ENCODE results near the gene MARCHF10. TPM values are rescaled to one million over a fixed set of nuclear protein-coding genes. Genes with fewer than 3 reads are reported as not detected.

The MARCHF10 gene
- total RNA-seq, 3 donors from 2014 or later: under 0.01 to 0.16 TPM; not detected in 1

DNA sequence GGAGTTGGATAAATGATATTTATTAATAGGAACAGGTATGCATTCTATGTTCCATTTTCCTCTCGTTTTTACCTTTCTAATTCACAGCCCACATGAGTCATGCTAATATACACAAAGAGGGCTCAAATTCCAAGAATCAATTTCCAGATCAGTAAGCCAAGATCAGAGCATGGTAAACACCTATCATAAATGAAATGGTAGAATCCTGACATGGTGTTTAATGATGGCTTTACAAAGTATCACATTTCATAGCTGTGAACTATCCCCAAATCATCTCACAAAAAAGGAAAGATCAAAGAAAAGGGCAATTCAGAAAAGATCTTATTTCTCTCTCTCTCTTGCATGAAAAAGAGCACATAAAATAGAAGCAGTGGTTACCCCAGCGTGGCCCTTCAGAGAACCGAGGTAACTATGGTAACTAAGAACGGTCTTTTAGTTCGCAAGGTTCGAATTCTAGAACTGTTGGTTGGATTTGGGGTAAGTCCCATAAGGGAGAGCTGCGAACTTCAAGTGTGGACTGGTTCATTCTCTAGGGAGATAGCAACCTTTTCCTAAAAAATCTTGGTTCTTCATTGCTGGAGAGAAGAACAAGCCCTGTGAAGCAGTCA is 73.0 kb downstream of the MARCHF10 start:
- TF ChIP-seq POLR2A (IDR thresholded peaks at IDR 0.05) (no peak), POLR2AphosphoS5 (IDR thresholded peaks at IDR 0.05) (no peak)
- TF ChIP-seq, protein P1, sequence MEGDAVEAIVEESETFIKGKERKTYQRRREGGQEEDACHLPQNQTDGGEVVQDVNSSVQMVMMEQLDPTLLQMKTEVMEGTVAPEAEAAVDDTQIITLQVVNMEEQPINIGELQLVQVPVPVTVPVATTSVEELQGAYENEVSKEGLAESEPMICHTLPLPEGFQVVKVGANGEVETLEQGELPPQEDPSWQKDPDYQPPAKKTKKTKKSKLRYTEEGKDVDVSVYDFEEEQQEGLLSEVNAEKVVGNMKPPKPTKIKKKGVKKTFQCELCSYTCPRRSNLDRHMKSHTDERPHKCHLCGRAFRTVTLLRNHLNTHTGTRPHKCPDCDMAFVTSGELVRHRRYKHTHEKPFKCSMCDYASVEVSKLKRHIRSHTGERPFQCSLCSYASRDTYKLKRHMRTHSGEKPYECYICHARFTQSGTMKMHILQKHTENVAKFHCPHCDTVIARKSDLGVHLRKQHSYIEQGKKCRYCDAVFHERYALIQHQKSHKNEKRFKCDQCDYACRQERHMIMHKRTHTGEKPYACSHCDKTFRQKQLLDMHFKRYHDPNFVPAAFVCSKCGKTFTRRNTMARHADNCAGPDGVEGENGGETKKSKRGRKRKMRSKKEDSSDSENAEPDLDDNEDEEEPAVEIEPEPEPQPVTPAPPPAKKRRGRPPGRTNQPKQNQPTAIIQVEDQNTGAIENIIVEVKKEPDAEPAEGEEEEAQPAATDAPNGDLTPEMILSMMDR (IDR thresholded peaks at IDR 0.05): no peak
- Histone ChIP-seq H3K9me3 (no peaks in the 10 kb centered on the region), H3K27ac (no peak overlapping the region), H3K36me3 (no peaks in the 10 kb centered on the region), H3K4me3 (no peak overlapping the region), H3K27me3 (no peaks in the 10 kb centered on the region), H3K4me1 (no peaks in the 10 kb centered on the region)
- intact Hi-C loops (cut with DNase I; ENCODE audit: low total_unique reads): no loop called here
- DNase-seq (ENCODE audit: low spot score in 2 of 2): no peak

DNA sequence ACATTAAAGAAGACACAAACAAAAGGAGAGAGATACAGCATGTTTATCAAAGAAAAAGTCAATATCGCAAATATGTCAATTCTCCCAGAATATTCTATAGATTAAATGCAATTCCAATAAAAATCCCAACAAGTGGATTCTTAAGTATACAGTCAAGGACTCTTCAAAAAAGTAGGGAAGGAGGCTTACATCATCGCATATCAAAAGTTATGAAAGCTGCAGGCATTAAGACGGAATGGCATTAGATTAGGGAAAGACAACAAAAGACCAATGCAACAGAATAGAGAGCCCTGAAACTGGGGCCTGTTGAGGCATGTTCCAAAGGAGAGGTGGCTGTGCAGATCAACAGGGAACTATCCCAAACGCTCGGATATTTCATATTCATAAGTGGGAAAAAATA is 76.0 kb downstream of the MARCHF10 start:
- Histone ChIP-seq H3K27ac (no peak overlapping the region), H3K4me1 (no peaks in the 10 kb centered on the region), H3K4me3 (no peak overlapping the region), H3K36me3 (no peaks in the 10 kb centered on the region), H3K9me3 (no peaks in the 10 kb centered on the region), H3K27me3 (no peaks in the 10 kb centered on the region)
- intact Hi-C loops (cut with DNase I; ENCODE audit: low total_unique reads): no loop called here
- no peak for DNase-seq (ENCODE audit: low spot score in 2 of 2)
- TF ChIP-seq POLR2AphosphoS5 (IDR thresholded peaks at IDR 0.05): no peak
- TF ChIP-seq, protein P1 (IDR thresholded peaks at IDR 0.05): no peak

DNA sequence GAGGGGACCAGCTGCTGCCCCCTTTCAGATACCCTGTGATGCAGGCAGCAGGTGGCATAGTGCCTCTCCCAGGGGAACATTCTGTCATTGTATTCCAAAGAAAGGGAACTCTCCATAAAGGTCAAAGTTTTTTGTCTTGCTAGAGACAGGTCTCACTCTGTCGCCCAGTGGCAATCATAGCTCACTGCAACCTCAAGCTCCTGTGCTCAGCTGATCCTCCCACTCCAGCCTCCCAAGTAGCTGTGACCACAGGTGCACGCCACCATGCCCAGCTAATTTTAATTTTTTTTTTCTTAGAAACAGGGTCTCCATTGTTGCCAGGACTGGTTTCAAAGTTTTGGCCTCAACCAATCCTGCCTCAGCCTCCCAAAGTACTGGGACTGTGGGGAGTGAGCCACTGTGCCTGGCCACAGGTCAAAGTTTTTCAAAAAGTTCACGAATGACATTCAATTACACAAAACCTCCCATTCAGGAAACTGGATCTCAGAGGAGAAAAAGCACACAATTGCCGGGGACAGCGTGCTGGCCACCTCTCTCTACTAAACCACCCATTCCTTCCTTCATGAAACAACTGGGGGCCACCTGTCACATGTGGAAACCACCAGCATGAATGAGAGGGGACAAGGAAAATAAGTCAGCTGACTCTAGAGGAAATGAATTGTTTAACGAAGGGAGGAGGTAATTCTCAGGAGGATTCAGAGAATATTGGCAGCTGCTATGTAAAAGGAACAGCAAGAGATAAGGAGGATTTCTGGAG is 80.0 kb downstream of the MARCHF10 start:
- Histone ChIP-seq H3K4me1 (no peaks in the 10 kb centered on the region), H3K9me3 (no peaks in the 10 kb centered on the region), H3K4me3 (no peak overlapping the region), H3K36me3 (no peaks in the 10 kb centered on the region), H3K27me3 (no peaks in the 10 kb centered on the region), H3K27ac (no peak overlapping the region)
- TF ChIP-seq POLR2A (IDR thresholded peaks at IDR 0.05): no peak
- TF ChIP-seq, protein P1 (IDR thresholded peaks at IDR 0.05): no peak
- TF ChIP-seq POLR2AphosphoS5 (IDR thresholded peaks at IDR 0.05): no peak
- no peak for DNase-seq (ENCODE audit: low spot score in 2 of 2)
- intact Hi-C loops (cut with DNase I; ENCODE audit: low total_unique reads): no loop called here

DNA sequence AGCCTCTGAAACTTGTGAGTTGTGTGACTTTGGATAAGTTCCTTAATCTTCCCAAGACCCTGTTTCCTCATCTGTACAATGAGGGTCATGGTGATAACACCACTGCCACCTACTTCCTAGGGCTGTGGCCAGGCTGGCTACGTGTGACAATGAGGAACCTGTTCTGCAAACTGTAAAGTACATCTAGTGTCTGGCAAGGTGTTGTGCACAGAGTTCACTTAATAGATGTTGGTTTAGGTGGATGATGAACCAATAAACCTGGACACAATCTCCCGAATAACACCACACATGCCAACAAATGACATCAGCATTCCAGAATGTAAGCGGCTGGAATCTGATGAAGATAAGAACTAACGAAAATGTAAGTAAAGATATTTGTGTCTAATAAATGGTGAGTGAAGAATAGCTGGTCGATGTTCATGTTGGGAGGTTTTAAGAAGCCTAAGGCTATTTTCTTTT is 82.3 kb downstream of the MARCHF10 start:
- H3K36me3 ChIP-seq: no peaks in the 10 kb centered on the region
- H3K27me3 ChIP-seq: no peaks in the 10 kb centered on the region
- H3K4me1 ChIP-seq: no peaks in the 10 kb centered on the region
- no peak overlapping the region for H3K4me3 ChIP-seq
- no peak for TF ChIP-seq POLR2AphosphoS5 (IDR thresholded peaks at IDR 0.05)
- TF ChIP-seq, protein P1 (IDR thresholded peaks at IDR 0.05): no peak
- TF ChIP-seq POLR2A (IDR thresholded peaks at IDR 0.05): no peak
- intact Hi-C loops (cut with DNase I; ENCODE audit: low total_unique reads): no loop called here
- no peaks in the 10 kb centered on the region for H3K9me3 ChIP-seq
- DNase-seq (ENCODE audit: low spot score in 2 of 2): no peak
- H3K27ac ChIP-seq: no peak overlapping the region

Data from breast epithelium (tissue), 4 donors.